Colonic mucosa (tissue), 4 donors: ENCODE data around the gene LHX4. TPM values are rescaled to one million over a fixed set of nuclear protein-coding genes. Genes with fewer than 3 reads are reported as not detected.

Source experiments
- DNase-seq: peaks from one replicate; pipeline ENCODE4 v3.0.0-alpha.2; 2020
- H3K27ac ChIP-seq: fragments of 200-600 bp; one replicate; pipeline ENCODE4 v1.8.0; 2021
- H3K27me3 ChIP-seq: fragments of 200-600 bp; one replicate; pipeline ENCODE4 v1.8.0; 2021
- H3K36me3 ChIP-seq: fragments of 200-600 bp; one replicate; pipeline ENCODE4 v1.8.0; 2021
- H3K4me1 ChIP-seq: fragments of 200-600 bp; one replicate; pipeline ENCODE4 v1.8.0; 2021; ENCODE audit warnings: mild to moderate bottlenecking
- H3K4me3 ChIP-seq: fragments of 200-600 bp; one replicate; pipeline ENCODE4 v1.8.0; 2021
- H3K9ac ChIP-seq, 2 donors: one replicate each; pipeline ENCODE4 v1.7.0; 2013; ENCODE audit warnings: control low read depth in 2 of 2, low read depth in 2 of 2, low read length in 2 of 2
- H3K9me3 ChIP-seq: fragments of 200-600 bp; one replicate; pipeline ENCODE4 v1.8.0; 2021
- intact Hi-C: fragments of 100-400 bp; cut with DNase I; formaldehyde crosslinking; loops from one replicate; pipeline ENCODE4 v1.14.1; 2022
- total RNA-seq, 2 donors: library from RNA; stranded (reverse); fragmentation: NEBNext Ultra II Directional in 1 of 2; extraction: Animal tissue kit (Norgen Biotek cat#: 25700) in 1 of 2; gene quantifications; one replicate each; pipeline ENCODE4 v1.2.1, GENCODE V29; 2021
- TF ChIP-seq, protein P1 (sequence below): fragments of 200-600 bp; IDR thresholded peaks from one replicate; pipeline ENCODE4 v1.8.0; 2022; ENCODE audit warnings: antibody characterized with exemption, mild to moderate bottlenecking
- donor health status: healthy.
- donor health status: DM: no; HTN: no; CAD: no.
- donor health status: DM: no; HTN: no; CAD: no.

Gene LHX4
- total RNA-seq, 2 donors from 2014 or later = 0.74 to 0.77 TPM

GRCh38 chr1:180236698-180237509 lies 6.8 kb downstream of the LHX4 start:
- Histone ChIP-seq H3K27ac (no peak overlapping the region), H3K27me3 (peaks cover 88% of the 10 kb centered on the region), H3K9ac (no peak overlapping the region), H3K36me3 (no peaks in the 10 kb centered on the region), H3K4me1 (peaks cover 20% of the 10 kb centered on the region), H3K4me3 (no peak overlapping the region), H3K9me3 (no peaks in the 10 kb centered on the region)
- no peak for DNase-seq
- TF ChIP-seq, protein P1, sequence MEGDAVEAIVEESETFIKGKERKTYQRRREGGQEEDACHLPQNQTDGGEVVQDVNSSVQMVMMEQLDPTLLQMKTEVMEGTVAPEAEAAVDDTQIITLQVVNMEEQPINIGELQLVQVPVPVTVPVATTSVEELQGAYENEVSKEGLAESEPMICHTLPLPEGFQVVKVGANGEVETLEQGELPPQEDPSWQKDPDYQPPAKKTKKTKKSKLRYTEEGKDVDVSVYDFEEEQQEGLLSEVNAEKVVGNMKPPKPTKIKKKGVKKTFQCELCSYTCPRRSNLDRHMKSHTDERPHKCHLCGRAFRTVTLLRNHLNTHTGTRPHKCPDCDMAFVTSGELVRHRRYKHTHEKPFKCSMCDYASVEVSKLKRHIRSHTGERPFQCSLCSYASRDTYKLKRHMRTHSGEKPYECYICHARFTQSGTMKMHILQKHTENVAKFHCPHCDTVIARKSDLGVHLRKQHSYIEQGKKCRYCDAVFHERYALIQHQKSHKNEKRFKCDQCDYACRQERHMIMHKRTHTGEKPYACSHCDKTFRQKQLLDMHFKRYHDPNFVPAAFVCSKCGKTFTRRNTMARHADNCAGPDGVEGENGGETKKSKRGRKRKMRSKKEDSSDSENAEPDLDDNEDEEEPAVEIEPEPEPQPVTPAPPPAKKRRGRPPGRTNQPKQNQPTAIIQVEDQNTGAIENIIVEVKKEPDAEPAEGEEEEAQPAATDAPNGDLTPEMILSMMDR = no peak
- intact Hi-C loops = no loop called here

- H3K36me3 ChIP-seq = no peaks in the 10 kb centered on the region
- TF ChIP-seq, protein P1 = no peak
- H3K9me3 ChIP-seq = no peaks in the 10 kb centered on the region
- no peak overlapping the region for H3K27ac ChIP-seq
- DNase-seq = no peak
- H3K4me1 ChIP-seq = peaks cover 20% of the 10 kb centered on the region
- H3K9ac ChIP-seq = no peak overlapping the region
- H3K4me3 ChIP-seq = no peak overlapping the region
- intact Hi-C loops = no loop called here
- H3K27me3 ChIP-seq = peaks cover 78% of the 10 kb centered on the region
Measured at GRCh38 chr1:180237869-180238476, 7.9 kb downstream of the LHX4 start.

GRCh38 chr1:180238675-180239074 lies 8.6 kb downstream of the LHX4 start:
- TF ChIP-seq, protein P1 = no peak
- H3K4me3 ChIP-seq = no peak overlapping the region
- H3K9me3 ChIP-seq = no peaks in the 10 kb centered on the region
- no peak overlapping the region for H3K27ac ChIP-seq
- no peaks in the 10 kb centered on the region for H3K36me3 ChIP-seq
- H3K27me3 ChIP-seq = peaks cover 71% of the 10 kb centered on the region
- intact Hi-C loops = no loop called here
- peaks cover 15% of the 10 kb centered on the region for H3K4me1 ChIP-seq
- no peak for DNase-seq
- no peak overlapping the region for H3K9ac ChIP-seq

DNA sequence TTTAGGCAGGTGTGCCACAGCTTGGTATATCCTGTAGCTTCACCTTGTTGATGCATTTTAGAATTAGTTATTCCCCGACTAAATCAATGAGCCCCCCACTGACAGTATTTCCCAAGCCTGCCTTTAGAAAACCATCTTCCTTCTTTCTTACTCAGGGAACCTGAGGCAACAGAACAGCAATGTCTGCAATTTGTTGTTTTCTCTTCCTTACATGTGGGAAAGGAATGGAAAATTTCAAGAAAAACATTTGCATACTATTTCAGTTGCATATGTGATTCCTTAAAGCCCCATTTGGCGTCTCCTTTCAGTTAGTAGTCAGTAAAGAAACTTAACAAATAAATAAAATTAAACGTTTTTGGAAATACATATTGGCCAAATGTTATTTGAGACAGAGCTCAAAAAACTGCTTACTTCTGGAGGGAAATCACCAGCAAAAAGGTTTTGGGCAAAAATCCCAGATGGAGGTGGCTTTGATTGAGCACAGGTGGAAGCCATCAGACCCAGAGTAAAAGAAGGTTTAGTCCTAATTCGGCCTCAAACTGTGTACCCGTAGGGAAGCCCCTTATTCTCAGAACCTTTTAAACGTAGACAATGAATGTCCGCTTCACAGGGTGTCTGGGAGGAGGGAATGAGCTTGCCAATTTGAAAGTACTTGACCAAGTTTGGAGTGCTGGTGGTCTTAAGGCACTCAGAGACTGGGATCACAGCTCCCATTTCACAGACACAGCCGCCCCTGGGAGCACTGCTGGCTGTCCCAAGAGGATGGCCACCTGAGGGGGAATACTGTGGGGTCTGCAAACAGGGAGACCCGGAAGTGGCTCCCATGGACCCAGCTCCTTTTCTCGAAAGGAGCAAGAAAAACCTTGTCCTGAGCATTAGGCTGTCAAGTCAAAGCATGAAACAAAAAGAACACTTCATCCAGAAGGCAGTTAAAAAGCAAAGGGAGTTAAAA lies 9.4 kb downstream of the LHX4 start:
- H3K9me3 ChIP-seq = no peaks in the 10 kb centered on the region
- H3K9ac ChIP-seq = no peak overlapping the region
- DNase-seq = no peak
- no peak overlapping the region for H3K27ac ChIP-seq
- H3K36me3 ChIP-seq = no peaks in the 10 kb centered on the region
- peaks cover 64% of the 10 kb centered on the region for H3K27me3 ChIP-seq
- H3K4me1 ChIP-seq = peaks cover 10% of the 10 kb centered on the region
- no peak overlapping the region for H3K4me3 ChIP-seq
- TF ChIP-seq, protein P1 = no peak
- intact Hi-C loops = no loop called here
